HTR-8/SVneo (cell line): ENCODE measurements around the gene C5AR2.
"Not testable (repeated sequence)": the region's sequence is repeated elsewhere in the genome, so short reads cannot be mapped to it uniquely, and the experiment has no call there.

Source experiments
- DNase-seq: peaks from one replicate; pipeline ENCODE4 v3.0.0; 2011; ENCODE audit warnings: low spot score, mixed read lengths; ENCODE audit not compliant: insufficient read length
- FAIRE-seq: peaks from 2 replicates; lab custom pipeline; 2011; peaks lifted over from hg19 to GRCh38; lab: Jason Lieb, UNC

C5AR2 gene

DNA sequence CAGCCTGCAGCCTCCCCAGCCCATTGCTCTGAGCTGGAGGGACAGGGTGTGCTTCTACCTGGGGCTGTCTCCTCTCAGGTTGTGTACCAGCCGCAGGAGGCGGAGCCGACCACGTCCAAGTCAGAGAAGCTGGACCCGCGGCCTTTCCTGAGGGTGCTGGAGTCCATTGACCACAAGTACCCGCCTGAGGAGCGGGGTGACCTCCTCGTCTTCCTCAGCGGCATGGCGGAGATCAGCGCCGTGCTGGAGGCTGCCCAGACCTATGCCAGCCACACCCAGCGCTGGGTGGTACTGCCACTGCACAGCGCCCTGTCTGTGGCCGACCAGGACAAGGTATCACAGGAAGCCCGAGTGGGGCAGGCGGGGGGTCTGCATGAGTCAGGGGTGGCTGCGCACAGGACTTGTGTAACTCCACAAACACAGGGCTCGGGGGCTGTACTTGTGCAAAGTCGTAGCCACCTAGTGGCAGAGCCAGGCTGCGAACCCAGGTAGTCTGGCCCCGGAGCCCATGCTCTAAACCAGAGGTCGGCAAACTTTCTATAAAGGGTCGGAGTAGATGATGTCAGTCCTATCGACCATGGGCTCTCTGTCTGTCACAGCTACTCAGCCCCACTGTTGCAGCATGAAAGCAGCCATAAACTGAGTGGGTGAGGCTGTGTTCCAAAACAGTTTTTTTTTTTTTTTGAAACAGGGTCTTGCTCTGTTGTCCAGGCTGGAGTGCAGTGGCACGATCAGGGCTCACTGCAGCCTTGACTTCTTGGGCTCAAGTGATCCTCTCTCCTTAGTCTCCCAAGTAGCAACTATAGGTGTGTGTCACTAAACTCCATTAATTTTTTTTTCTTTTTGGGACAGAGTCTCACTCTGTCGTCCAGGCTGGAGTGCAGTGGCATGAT lies 26.1 kb downstream of the C5AR2 start:
- FAIRE-seq (no peak), DNase-seq (no peak)

DNA sequence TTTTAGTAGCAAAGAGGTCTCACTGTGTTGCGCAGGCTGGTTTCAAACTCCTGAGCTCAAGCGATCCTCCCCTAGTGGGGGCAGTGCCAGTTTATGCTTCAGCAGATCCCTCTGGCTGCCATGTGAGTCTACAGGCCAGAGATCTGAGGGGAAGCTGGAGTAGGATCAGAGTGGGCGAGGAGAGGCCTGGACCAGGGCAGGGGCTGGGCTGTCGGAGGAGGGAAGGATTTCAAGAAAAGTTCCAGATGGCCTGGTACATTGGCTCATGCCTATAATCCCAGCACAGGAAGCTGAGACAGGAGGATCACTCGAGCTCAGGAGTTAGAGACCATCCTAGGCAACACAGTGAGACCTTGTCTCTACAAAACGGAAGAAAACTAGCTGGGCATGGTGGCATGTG lies 27.0 kb downstream of the C5AR2 start:
- DNase-seq (no peak), FAIRE-seq (no peak)

DNA sequence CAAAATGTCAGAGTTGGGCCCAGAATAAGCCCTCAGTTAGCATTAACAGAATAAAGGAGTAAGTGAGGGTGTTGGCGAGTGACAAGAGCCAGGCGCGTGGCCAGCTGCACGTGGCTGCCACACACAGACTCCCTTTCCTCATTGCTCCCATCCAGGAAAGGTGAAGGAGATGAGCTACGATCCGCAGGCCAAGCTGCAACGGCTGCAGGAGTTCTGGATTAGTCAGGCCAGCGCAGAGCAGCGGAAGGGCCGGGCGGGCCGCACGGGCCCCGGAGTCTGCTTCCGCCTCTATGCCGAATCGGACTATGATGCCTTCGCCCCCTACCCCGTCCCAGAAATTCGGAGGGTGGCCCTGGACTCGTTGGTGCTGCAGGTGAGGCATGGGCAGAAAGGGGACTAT lies 30.3 kb downstream of the C5AR2 start:
- no peak for DNase-seq
- FAIRE-seq: no peak

DNA sequence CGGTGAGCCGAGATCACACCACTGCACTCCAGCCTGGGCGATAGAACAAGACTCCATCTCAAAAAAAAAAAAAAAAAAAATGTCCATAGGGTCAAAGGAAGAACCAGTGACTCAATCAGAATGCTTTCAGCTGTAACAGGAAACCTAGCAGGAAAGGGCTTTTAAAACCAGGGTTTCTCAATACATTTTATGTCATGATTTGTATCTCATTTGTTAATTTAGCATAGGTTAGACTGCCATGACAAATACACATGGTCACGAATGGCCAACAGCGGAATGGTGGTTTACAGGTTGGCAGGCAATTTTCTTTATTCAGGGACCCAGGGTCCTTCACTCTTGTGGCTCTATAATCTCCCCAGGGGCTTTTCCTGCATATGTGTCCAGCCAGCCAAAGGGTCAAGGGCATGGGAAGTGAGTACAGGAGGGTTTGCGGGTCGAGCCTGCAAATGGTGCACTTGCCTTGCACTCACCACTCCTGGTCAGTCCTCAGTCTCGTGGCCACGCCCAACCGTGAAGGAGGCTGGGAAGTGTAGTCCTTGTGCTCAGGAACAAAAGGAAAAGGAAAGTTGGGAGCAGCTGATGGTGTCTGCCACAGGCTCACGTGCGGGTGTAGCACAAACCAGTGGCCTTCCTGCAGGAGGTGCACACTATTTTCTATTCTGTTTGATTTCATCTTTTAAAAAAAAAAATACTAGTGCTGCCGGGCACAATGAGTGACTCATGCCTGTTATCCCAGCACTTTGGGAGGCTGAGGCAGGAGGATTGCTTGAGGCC lies 32.0 kb downstream of the C5AR2 start:
- FAIRE-seq: peak; percentile 85

DNA sequence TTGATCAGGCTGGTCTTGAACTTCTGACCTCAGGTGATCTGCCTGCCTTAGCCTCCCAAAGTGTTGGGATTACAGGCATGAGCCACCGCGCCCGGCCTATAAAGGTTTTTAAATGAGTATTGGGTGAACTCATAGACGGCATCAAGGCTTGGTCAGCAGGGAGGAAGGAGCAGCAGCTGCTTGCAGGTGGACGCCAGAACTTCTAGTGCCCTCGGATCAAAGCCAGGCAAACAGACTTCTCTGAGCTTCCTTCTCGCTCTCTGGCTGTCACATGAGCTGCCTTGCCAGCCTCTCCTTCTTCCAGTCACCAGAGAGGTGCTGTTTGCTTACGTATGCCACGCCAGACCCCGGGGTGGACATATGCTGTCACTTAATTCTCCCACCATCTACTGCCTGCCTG lies 33.5 kb downstream of the C5AR2 start:
- DNase-seq: not testable (repeated sequence)
- FAIRE-seq: peak; percentile 33

More for the DNA sequence above, 32.0 kb downstream of the C5AR2 start:
- DNase-seq: peak; percentile 25

DNA sequence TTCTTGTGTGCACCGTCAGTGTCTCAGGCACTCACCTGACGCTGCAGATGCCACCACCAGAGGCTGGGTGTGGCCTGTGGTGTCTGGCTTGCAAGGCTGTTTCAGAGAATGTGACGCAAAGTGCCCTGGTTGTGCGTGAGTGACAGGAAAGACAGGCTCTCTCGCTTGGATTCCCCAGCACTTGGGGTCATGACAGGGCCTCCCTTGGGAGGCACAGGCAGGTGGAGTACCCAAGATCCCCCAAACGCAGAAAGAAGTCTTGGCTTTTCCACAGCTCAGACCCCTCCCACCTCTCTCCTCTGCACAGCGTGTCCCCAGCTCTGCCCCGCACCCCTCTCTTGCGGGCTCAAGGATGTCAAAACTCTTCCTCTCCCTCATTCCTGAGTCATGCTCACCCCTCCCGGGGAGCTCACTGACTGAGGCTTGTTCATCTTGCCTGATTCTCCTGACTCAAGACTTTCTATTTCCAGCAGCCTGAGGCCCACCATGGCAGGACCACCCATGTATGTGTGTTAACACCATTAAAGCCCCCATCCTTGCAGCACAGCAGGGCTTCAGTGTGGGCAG lies 38.2 kb downstream of the C5AR2 start:
- FAIRE-seq (no peak), DNase-seq (no peak)

DNA sequence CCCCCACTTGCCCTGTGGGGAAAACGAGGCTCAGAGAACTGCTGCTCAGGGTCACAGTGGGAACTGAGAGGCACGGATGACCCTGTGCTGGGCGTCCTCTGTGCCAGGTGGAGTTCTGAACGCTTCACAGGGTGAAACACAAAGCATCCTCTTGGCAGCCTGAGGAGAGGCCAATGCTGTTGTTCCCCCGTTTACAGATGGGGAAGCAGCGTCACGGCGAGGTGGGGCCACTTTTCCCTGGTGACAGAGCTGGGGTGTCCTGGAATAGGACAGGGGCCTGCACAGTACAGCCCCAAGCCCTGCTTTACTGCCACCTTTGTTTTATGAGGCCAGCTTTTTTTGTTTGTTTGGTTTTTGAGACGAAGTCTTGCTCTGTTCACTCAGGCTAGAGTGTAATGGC lies 39.3 kb downstream of the C5AR2 start:
- no peak for DNase-seq
- FAIRE-seq: no peak

DNA sequence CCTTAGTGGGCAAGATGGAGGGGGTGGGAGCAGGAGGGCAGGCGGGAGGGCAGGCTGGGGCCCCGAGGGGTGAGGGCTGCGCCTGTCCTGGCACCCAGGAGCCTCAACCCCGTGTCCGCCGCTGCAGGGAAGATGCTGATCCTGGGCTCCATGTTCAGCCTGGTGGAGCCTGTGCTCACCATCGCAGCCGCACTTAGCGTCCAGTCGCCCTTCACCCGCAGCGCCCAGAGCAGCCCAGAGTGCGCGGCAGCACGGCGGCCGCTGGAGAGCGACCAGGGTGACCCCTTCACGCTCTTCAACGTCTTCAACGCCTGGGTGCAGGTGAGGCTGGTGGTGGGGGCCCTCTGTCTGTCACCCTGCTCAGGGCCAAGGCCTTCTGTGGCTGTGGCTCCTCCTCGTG lies 40.6 kb downstream of the C5AR2 start:
- no peak for FAIRE-seq

DNA sequence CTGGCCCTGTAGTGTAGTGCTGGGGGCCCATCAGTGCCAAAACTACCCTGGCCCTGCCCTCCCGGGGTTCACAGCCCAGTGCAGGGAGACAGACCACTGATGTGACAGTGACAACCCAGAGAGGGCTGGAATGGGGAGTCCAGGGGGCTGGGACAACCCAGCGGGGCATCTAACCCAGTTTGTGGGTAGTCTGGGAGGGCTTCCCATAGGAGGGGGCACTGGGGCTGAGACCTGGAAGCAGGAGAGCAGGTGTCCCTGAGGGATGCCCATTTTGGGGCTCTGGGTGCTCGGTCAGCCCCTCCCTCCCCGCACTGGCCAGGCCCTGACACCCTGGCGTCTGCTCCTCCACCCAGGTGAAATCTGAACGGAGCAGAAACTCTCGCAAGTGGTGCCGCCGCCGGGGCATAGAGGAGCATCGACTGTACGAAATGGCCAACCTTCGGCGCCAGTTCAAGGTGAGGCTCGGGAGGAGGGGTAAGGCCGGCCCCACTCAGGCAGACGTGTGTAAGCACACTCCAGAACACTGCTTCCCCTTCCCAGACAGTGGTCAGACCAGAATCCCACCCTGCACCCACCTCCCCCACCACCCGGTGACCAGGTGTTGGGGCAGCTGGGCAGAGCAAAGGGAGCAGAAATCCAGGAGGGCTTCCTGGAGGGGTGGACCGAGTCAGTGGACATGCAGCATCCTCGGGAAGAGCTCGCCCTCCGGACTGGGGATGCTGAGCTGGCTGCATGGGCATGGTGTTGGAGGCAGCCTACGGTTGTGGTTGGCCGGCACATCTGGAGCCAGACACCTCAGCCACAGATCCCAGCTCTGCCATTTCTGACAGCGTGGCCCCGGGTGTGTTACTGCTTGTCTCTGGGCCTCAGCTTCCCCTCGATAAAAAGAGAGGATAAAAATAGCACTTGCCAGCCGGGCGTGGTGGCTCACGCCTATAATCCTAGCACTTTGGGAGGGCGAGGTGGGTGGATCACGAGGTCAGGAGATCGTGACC lies 41.6 kb downstream of the C5AR2 start:
- DNase-seq (no peak), FAIRE-seq (no peak)

More for the DNA sequence above, 40.6 kb downstream of the C5AR2 start:
- DNase-seq: no peak

DNA sequence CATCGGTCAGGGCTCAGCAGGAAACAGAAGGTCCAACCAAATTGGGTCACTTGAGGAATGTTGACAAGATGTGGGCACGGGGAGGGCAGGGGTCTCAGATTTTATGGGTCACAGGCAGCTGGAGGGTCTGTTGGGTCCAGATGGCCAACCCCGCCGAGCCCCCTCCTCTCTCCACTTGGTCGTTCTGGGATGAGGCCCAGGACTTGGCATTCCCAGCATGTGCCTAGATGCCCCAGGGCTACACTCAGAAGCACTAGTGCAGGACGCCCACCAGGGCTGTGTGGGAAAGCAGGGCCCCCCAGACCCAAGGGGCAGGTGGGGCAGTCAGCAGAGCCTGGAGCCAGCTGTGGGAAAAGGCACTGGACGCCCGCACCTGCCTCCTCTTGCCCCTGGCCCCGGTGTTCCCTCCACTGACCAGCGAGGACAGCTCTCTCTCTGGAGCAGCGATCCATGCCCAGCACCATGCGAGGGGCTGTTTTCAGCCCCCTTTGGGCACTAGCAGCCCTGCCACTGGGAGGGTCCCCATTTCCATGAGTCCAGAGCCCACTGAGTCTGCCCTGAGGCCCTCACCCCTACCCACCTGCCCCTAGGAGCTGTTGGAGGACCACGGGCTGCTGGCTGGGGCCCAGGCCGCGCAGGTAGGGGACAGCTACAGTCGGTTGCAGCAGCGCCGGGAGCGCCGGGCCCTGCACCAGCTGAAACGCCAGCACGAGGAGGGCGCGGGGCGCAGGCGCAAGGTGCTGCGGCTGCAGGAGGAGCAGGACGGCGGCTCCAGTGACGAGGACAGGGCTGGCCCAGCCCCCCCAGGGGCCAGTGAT lies 43.1 kb downstream of the C5AR2 start:
- DNase-seq (no peak), FAIRE-seq (no peak)

DNA sequence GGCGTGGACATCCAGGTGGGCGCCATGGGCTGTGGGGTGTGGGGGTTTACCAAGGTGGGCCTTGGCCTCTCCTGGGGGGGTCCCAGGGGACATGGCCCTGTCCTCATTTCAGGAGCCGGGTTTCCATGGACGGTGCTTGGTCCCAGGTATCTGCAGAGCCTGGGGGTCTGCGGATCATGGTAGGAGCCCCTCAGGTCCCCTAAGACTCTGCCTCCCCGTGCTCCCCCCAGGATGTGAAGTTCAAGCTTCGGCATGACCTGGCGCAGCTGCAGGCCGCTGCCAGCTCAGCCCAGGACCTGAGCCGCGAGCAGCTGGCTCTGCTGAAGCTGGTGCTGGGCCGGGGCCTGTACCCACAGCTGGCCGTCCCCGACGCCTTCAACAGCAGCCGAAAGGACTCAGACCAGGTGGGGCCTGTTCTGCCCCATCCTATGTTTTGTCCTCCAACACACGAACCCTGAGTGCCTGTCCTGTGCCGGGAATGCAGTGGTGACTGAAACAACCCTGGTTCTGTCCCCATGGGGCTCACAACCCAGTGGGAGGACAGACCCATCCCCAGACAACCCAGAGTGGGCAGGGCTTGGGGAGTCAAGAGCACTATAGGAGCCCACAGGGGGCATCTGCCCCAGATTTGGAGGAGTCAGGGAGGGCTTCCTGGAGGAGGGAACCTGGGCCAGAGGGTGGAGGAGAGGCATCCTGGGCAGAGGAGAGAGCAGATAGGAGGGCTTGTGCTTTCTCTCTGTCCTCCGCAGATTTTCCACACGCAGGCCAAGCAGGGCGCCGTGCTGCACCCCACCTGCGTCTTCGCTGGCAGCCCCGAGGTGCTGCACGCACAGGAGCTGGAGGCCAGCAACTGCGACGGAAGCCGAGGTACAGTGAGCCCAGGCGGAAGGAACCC lies 44.0 kb downstream of the C5AR2 start:
- FAIRE-seq: no peak
- DNase-seq: no peak

DNA sequence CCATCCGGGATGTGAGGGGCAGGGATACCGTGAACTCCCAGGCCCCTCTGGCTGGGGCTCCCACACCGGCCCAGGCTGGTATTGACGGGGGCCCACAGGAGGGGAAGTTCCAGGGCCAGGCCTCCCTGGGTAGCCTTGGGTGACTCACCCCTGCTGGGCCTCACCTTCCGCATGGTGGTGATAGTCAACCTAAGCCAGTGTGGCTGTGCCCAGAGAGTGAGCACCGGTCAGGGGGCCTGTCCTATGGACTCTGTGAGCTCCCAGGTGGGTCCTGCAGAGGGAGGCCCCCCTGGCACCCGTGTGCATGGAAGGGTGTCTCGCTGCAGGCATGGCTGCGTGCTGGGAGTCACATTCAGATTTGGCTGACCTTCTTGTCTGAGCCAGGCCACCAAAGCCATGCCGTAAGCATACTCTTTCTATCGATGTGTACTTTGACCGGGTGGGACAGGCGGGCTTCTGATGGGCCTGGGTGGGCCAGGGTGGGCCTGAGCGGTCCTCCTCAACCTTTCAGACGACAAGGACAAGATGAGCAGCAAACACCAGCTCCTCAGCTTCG lies 44.7 kb downstream of the C5AR2 start:
- no peak for DNase-seq
- no peak for FAIRE-seq

DNA sequence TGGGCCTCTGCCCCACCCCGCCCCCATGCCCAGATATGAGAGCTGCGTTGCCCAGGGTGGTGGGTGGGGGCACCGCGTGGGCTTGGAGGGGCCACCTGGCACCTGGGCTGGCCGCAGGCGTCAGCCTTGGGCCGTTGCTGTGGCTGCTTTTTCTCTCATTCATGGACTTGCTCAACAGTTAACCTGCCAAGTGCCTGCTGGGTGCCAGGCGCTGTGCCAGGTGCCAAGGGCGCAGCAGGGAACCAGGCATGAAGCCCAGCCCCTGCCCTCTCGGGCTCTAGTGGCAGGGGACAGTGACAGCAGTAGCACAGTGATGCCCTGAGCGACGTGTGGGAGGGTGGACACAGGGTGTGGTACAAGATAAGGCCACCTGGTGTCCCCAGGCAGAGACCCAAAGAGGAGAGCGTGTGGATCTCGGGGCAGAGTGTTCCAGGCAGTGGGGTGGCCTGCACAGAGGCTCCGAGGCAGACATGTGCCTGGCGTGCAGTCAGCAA lies 45.3 kb downstream of the C5AR2 start:
- DNase-seq (no peak), FAIRE-seq (no peak)

DNA sequence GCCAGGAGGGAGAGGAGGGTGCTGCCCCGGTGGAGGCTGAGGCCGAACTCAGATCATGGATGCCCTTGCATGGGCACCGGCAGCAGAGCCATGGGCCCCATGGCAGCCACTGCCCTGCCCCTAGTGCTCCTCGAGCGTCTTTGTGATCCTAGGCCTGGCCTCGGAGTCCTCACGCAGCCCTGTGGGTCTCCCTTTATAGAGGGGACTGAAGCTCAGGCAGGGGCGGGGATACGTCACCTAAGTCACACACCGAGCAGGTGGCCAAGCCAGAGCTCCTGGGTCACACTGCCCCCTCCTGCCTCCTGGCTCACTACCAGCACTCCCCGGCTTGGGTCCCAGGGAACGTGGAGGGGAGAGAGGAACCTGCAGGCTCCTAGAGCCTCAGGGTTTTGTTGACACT lies 45.8 kb downstream of the C5AR2 start:
- FAIRE-seq (no peak), DNase-seq (no peak)

DNA sequence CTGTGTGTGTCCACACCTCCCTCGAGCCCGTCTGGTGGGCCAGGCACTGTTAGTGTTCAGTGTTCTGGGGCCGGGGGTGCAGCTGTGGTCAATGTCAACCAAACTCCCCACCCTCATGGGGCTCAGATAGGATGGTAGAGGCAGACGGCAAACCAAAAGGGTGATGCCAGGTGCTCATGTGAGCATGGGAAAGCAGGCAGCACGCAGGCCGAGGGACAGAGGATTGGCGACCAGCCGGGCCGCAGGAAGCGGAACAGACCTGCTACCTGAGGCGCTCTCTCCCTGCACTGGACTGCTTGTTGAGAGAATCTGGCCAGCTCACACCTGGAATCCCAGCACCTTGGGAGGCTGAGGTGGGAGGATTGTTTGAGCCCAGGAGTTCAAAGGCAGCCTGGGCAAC lies 46.3 kb downstream of the C5AR2 start:
- DNase-seq: no peak
- no peak for FAIRE-seq

DNA sequence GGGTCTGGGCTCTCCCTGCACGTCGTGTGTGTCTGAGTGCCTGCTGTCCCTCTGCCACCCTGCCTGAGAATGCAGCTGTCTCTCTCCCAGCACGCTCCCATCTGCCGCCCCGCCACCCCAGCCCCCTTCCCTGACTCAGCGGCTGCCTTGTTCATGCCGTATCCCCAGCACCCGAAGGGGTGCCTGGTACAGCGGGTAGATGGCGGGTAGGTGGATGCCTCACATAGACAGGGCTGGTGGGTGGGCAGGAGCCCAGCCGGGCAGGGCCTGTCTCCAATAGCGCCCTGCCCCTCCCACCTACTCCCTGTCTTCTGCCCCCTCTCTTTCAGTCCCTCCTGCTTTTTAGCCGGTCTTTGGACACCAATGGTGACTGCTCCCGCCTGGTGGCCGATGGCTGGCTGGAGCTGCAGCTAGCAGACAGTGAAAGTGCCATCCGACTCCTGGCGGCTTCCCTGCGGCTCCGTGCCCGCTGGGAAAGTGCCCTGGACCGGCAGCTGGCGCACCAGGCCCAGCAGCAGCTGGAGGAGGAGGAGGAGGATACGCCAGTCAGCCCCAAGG lies 47.5 kb downstream of the C5AR2 start:
- FAIRE-seq (no peak), DNase-seq (no peak)

DNA sequence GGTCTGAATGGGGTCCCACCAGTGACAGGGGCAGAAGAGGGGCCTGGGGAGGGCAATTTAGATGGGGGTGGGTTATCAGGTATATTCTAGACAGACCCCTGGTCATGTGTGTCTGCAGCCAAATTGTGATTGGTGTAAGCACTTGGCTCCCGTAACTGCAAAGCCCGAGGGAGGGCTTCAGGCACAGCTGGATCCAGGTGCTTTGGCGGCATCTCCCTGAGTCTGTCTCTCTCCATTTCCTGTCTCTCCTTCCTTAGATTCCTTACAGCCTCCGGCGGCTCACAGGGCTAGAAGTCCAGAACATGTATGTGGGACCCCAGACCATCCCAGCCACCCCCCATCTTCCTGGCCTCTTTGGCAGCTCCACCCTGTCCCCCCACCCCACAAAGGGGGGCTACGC lies 48.6 kb downstream of the C5AR2 start:
- no peak for FAIRE-seq
- no peak for DNase-seq
